Smooth muscle cell (in vitro differentiated cells): Measurements from ENCODE around the gene HS3ST3A1. TPM values are rescaled to one million over a fixed set of nuclear protein-coding genes. Genes with fewer than 3 reads are reported as not detected.

Source experiments
- DNase-seq: peaks from one replicate; lab custom pipeline; 2025; ENCODE audit not compliant: unreplicated experiment; lab: John Stamatoyannopoulos, UW
- H2AFZ ChIP-seq: fragments of 200-600 bp; sonication (generic); 2 replicates; pipeline ENCODE4 v1.6.0; 2016; ENCODE audit warnings: antibody characterized with exemption, low read depth, mild to moderate bottlenecking
- H3F3A ChIP-seq: fragments of 200-600 bp; sonication (generic); 2 replicates; pipeline ENCODE4 v1.6.0; 2017; ENCODE audit warnings: antibody characterized with exemption, low read depth
- H3K27ac ChIP-seq: fragments of 200-600 bp; sonication (generic); 2 replicates; pipeline ENCODE4 v1.5.1; 2016; ENCODE audit warnings: low read depth, mild to moderate bottlenecking
- H3K27me3 ChIP-seq: fragments of 200-600 bp; sonication (generic); 2 replicates; pipeline ENCODE4 v1.6.1; 2016; ENCODE audit warnings: low read depth, mild to moderate bottlenecking
- H3K36me3 ChIP-seq: fragments of 200-600 bp; sonication (generic); 2 replicates; pipeline ENCODE4 v1.5.1; 2016; ENCODE audit warnings: low read depth
- H3K4me1 ChIP-seq: fragments of 200-600 bp; sonication (generic); 2 replicates; pipeline ENCODE4 v1.5.1; 2016; ENCODE audit warnings: low read depth
- H3K4me2 ChIP-seq: fragments of 200-600 bp; sonication (generic); 2 replicates; pipeline ENCODE4 v1.6.0; 2016; ENCODE audit warnings: mild to moderate bottlenecking
- H3K4me3 ChIP-seq: fragments of 200-600 bp; sonication (generic); 2 replicates; pipeline ENCODE4 v1.5.1; 2016; ENCODE audit warnings: mild to moderate bottlenecking
- H3K79me2 ChIP-seq: fragments of 200-600 bp; sonication (generic); 2 replicates; pipeline ENCODE4 v1.6.0; 2016; ENCODE audit warnings: low read depth, mild to moderate bottlenecking
- H3K9ac ChIP-seq: fragments of 200-600 bp; sonication (generic); 2 replicates; pipeline ENCODE4 v1.6.0; 2016; ENCODE audit warnings: low read depth
- H3K9me3 ChIP-seq: fragments of 200-600 bp; sonication (generic); replicated peaks from 2 replicates; pipeline ENCODE4 v1.5.1; 2016; ENCODE audit warnings: low read depth
- H4K20me1 ChIP-seq: fragments of 200-600 bp; sonication (generic); 2 replicates; pipeline ENCODE4 v1.6.0; 2016; ENCODE audit warnings: low read depth
- WGBS: methylation state at CpG from one replicate; pipeline ENCODE4 v1.1.7; 2016; ENCODE audit warnings: low lambda C conversion rate; 5-methylcytosine and 5-hydroxymethylcytosine counted together
- polyA plus RNA-seq: library from polyadenylated mRNA; unstranded; fragments of >200 nt; fragmentation: Nextera tagmentation; extraction: Ambion mirVana; gene quantifications from 2 replicates; pipeline ENCODE4 v1.2.1, GENCODE V29; 2016
- total RNA-seq: library from RNA; depleted of rRNA; stranded (reverse); fragments of >200 nt; gene quantifications from 2 replicates; pipeline ENCODE4 v1.2.3, GENCODE V29; 2014
- TF ChIP-seq, protein P1 (sequence below): fragments of 200-600 bp; sonication (generic); IDR thresholded peaks from 2 replicates; pipeline ENCODE4 v1.5.1; 2017; ENCODE audit warnings: borderline replicate concordance, mild to moderate bottlenecking, antibody characterized with exemption; ENCODE audit not compliant: insufficient read depth, poor library complexity, severe bottlenecking

Gene HS3ST3A1
- total and polyA plus RNA-seq, 2 experiments from 2014 or later: 19.5 to 25.1 TPM

- Histone ChIP-seq H3F3A (no peaks in the 10 kb centered on the region), H3K4me2 (no peak overlapping the region), H2AFZ (no peak overlapping the region), H3K79me2 (no peaks in the 10 kb centered on the region), H3K9me3 (no peaks in the 10 kb centered on the region), H3K9ac (no peak overlapping the region), H3K27me3 (no peaks in the 10 kb centered on the region), H3K4me1 (peaks cover 20% of the 10 kb centered on the region), H3K36me3 (no peaks in the 10 kb centered on the region), H3K27ac (no peak overlapping the region), H3K4me3 (no peak overlapping the region), H4K20me1 (no peaks in the 10 kb centered on the region)
- TF ChIP-seq, protein P1, sequence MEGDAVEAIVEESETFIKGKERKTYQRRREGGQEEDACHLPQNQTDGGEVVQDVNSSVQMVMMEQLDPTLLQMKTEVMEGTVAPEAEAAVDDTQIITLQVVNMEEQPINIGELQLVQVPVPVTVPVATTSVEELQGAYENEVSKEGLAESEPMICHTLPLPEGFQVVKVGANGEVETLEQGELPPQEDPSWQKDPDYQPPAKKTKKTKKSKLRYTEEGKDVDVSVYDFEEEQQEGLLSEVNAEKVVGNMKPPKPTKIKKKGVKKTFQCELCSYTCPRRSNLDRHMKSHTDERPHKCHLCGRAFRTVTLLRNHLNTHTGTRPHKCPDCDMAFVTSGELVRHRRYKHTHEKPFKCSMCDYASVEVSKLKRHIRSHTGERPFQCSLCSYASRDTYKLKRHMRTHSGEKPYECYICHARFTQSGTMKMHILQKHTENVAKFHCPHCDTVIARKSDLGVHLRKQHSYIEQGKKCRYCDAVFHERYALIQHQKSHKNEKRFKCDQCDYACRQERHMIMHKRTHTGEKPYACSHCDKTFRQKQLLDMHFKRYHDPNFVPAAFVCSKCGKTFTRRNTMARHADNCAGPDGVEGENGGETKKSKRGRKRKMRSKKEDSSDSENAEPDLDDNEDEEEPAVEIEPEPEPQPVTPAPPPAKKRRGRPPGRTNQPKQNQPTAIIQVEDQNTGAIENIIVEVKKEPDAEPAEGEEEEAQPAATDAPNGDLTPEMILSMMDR: no peak
- no peak for DNase-seq
- 65% methylated on average over 3 of the region's 3 CpGs for WGBS
Measured at GRCh38 chr17:13640551-13640950, 38.8 kb upstream of the HS3ST3A1 start.

DNA sequence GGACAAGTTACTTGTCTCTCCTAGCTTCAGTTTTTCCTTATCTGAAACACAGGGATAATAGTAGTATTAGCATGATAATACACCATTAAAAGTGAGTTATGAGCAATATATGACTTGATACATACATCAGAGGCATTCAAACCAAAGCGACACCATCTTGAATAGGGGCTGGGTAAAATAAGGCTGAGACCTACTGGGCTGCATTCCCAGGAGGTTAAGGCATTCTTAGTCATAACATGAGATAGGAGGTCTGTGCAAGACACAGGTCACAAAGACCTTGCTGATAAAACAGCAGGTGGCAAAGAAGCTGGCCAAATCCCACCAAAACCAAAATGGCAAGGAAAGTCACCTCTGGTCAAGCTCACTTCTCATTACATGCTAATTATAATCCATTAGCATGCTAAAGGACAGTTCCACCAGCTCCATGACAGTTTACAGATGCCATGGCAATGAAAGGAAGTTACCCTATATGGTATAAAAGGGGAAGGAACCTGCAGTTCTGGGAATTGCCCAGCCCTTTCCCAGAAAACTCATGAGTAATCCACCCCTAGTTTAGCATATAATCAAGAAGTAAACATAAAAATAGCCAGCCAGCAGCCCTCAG lies 37.2 kb upstream of the HS3ST3A1 start:
- H3F3A ChIP-seq: no peaks in the 10 kb centered on the region
- H3K9me3 ChIP-seq: no peaks in the 10 kb centered on the region
- H3K27me3 ChIP-seq: no peaks in the 10 kb centered on the region
- no peak overlapping the region for H3K9ac ChIP-seq
- peaks cover 20% of the 10 kb centered on the region for H3K4me1 ChIP-seq
- H3K4me3 ChIP-seq: no peak overlapping the region
- H3K4me2 ChIP-seq: no peak overlapping the region
- H3K79me2 ChIP-seq: no peaks in the 10 kb centered on the region
- no peaks in the 10 kb centered on the region for H3K36me3 ChIP-seq
- TF ChIP-seq, protein P1: no peak
- no peak overlapping the region for H2AFZ ChIP-seq
- DNase-seq: no peak
- no peaks in the 10 kb centered on the region for H4K20me1 ChIP-seq
- 83% methylated on average over 1 of the region's 1 CpG for WGBS
- H3K27ac ChIP-seq: no peak overlapping the region

- no peaks in the 10 kb centered on the region for H3F3A ChIP-seq
- H3K4me1 ChIP-seq: peaks cover 17% of the 10 kb centered on the region
- H2AFZ ChIP-seq: no peak overlapping the region
- no peaks in the 10 kb centered on the region for H3K79me2 ChIP-seq
- no peaks in the 10 kb centered on the region for H3K27me3 ChIP-seq
- no peak overlapping the region for H3K9ac ChIP-seq
- H3K4me3 ChIP-seq: no peak overlapping the region
- TF ChIP-seq, protein P1: no peak
- H3K9me3 ChIP-seq: no peaks in the 10 kb centered on the region
- 92% methylated on average over 8 of the region's 8 CpGs for WGBS
- no peak overlapping the region for H3K27ac ChIP-seq
- no peaks in the 10 kb centered on the region for H4K20me1 ChIP-seq
- H3K4me2 ChIP-seq: no peak overlapping the region
- H3K36me3 ChIP-seq: no peaks in the 10 kb centered on the region
- DNase-seq: no peak
Measured at GRCh38 chr17:13636951-13637350, 35.2 kb upstream of the HS3ST3A1 start.

DNA sequence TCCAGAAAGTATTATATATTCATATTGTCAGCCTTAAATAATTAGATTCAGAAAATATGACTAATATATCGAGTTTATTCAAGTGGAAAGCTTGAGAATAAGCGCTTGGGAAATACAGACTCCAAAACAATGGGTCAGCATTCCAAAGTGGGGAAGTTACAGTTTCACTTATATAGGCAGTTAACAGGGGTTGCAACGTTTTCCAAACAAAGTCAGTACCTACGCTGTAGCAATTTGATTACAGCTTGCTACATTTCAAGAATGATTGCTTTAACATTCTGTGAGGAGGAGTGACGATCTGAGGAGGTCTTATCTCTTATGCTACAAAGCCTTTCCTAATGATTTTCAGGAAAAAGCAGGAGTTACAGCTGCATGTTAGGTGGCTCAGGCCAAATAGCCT lies 34.2 kb upstream of the HS3ST3A1 start:
- no peaks in the 10 kb centered on the region for H3K36me3 ChIP-seq
- TF ChIP-seq, protein P1: no peak
- H3K9ac ChIP-seq: no peak overlapping the region
- no peaks in the 10 kb centered on the region for H3K27me3 ChIP-seq
- H4K20me1 ChIP-seq: no peaks in the 10 kb centered on the region
- 58% methylated on average over 5 of the region's 5 CpGs for WGBS
- H3F3A ChIP-seq: no peaks in the 10 kb centered on the region
- no peak overlapping the region for H3K27ac ChIP-seq
- no peaks in the 10 kb centered on the region for H3K9me3 ChIP-seq
- DNase-seq: no peak
- H3K4me1 ChIP-seq: peaks cover 17% of the 10 kb centered on the region
- H2AFZ ChIP-seq: peak overlapping the region; percentile 25
- no peaks in the 10 kb centered on the region for H3K79me2 ChIP-seq
- no peak overlapping the region for H3K4me3 ChIP-seq
- H3K4me2 ChIP-seq: no peak overlapping the region
